ENCODE data around the gene ANGPTL2.

ANGPTL2 gene

GRCh38 chr9:127050591-127051001 is 71.8 kb downstream of the ANGPTL2 start:
- no peak for DNase-seq (ENCODE audit: low read depth, low spot score)

GRCh38 chr9:127050152-127050551 is 72.3 kb downstream of the ANGPTL2 start:
- DNase-seq (ENCODE audit: low read depth, low spot score) = no peak

- DNase-seq (ENCODE audit: low read depth, low spot score) = no peak
Measured at GRCh38 chr9:127049581-127049980, 72.9 kb downstream of the ANGPTL2 start.

GRCh38 chr9:127049044-127049443 is 73.4 kb downstream of the ANGPTL2 start:
- DNase-seq (ENCODE audit: low read depth, low spot score) = no peak

- DNase-seq (ENCODE audit: low read depth, low spot score) = no peak
Measured at GRCh38 chr9:127047971-127048370, 74.5 kb downstream of the ANGPTL2 start.

GRCh38 chr9:127045148-127045547 is 77.3 kb downstream of the ANGPTL2 start:
- no peak for DNase-seq (ENCODE audit: low read depth, low spot score)

- no peak for DNase-seq (ENCODE audit: low read depth, low spot score)
Measured at GRCh38 chr9:127039492-127039891, 82.9 kb downstream of the ANGPTL2 start.

GRCh38 chr9:127038531-127038930 is 83.9 kb downstream of the ANGPTL2 start:
- DNase-seq (ENCODE audit: low read depth, low spot score) = no peak

All from iPS DF 19.7 (cell line).